Measurements from ENCODE around the gene CSGALNACT2.

- TF ChIP-seq POLR2A (IDR thresholded peaks at IDR 0.05): no peak
- TF ChIP-seq, protein P1, sequence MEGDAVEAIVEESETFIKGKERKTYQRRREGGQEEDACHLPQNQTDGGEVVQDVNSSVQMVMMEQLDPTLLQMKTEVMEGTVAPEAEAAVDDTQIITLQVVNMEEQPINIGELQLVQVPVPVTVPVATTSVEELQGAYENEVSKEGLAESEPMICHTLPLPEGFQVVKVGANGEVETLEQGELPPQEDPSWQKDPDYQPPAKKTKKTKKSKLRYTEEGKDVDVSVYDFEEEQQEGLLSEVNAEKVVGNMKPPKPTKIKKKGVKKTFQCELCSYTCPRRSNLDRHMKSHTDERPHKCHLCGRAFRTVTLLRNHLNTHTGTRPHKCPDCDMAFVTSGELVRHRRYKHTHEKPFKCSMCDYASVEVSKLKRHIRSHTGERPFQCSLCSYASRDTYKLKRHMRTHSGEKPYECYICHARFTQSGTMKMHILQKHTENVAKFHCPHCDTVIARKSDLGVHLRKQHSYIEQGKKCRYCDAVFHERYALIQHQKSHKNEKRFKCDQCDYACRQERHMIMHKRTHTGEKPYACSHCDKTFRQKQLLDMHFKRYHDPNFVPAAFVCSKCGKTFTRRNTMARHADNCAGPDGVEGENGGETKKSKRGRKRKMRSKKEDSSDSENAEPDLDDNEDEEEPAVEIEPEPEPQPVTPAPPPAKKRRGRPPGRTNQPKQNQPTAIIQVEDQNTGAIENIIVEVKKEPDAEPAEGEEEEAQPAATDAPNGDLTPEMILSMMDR (IDR thresholded peaks at IDR 0.05): no peak
Measured at GRCh38 chr10:43186150-43186549, 47.9 kb downstream of the CSGALNACT2 start.
